Vagina (tissue), 2 donors: ENCODE measurements around the gene C1QTNF1. TPM values are rescaled to one million over a fixed set of nuclear protein-coding genes. Genes with fewer than 3 reads are reported as not detected.

Experiments used
- DNase-seq, 2 donors: peaks; one replicate each; pipeline ENCODE4 v3.0.0-alpha.2; 2017; ENCODE audit errors: extremely low spot score in 2 of 2
- H3K27ac ChIP-seq: fragments of 200-600 bp; sonication (generic); one replicate; pipeline ENCODE4 v1.5.1; 2019
- H3K27me3 ChIP-seq: fragments of 200-600 bp; sonication (generic); one replicate; pipeline ENCODE4 v1.5.1; 2019
- H3K36me3 ChIP-seq, 2 donors: fragments of 200-600 bp; sonication (generic); one replicate each; pipeline ENCODE4 v1.5.1; 2017 to 2019
- H3K4me1 ChIP-seq: fragments of 200-600 bp; sonication (generic); one replicate; pipeline ENCODE4 v1.5.1; 2019
- H3K4me3 ChIP-seq, 2 donors: fragments of 200-600 bp; sonication (generic); 1 replicate in 1 of 2; 2 replicates in 1 of 2; pipeline ENCODE4 v1.5.1; 2016 to 2019
- H3K9me3 ChIP-seq: fragments of 200-600 bp; sonication (generic); one replicate; pipeline ENCODE4 v1.5.1; 2019
- POLR2A ChIP-seq, 2 donors: fragments of 450-650 bp; IDR thresholded peaks; one replicate each; pipeline ENCODE4 v1.6.1; 2017; ENCODE audit warnings: antibody characterized with exemption in 2 of 2, mild to moderate bottlenecking in 2 of 2, moderate library complexity in 2 of 2
- POLR2AphosphoS5 ChIP-seq, 2 donors: sonication (generic); formaldehyde crosslinking; IDR thresholded peaks; one replicate each; pipeline ENCODE4 v1.9.0; 2017; ENCODE audit warnings: antibody characterized with exemption in 2 of 2, mild to moderate bottlenecking in 2 of 2, low read depth in 1 of 2; ENCODE audit not compliant: insufficient read depth in 1 of 2
- intact Hi-C: fragments of 100-400 bp; cut with DNase I; formaldehyde crosslinking; loops from one replicate; pipeline ENCODE4 v1.15.1; 2023
- total RNA-seq: library from RNA; depleted of rRNA; stranded (reverse); fragments of >200 nt; gene quantifications from one replicate; pipeline ENCODE4 v1.2.3, GENCODE V29; 2016
- TF ChIP-seq, protein P1 (sequence below), 3 experiments: fragments of 450-650 bp in 2 of 3; fragments of 200-600 bp in 1 of 3; sonication (generic) in 1 of 3; IDR thresholded peaks; one replicate each; pipeline ENCODE4 v1.5.1; 2017 to 2019; ENCODE audit warnings: antibody characterized with exemption in 3 of 3, mild to moderate bottlenecking in 2 of 3, moderate library complexity in 2 of 3

Gene C1QTNF1
- total RNA-seq, 1 donor from 2014 or later: 30.7 TPM

DNA sequence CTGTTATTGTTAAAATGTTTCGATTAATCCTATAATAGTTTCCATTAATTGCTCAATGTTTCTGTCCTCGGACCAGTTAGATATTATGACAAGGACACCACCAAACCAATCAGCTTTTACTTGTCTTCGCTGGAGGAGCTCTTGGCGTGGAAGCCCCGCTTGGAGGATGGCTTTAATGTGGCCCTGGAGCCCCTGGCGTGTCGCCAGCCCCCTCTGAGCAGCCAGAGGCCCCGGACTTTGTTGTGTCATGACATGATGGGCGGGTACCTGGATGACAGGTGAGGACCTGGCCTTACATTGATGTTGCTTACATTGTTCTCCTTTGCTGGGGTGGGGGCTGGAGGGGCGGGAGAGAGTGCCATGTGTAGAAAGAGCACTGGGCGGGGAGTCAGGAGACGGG, 53.6 kb downstream of the C1QTNF1 start:
- Histone ChIP-seq H3K4me1 (peaks cover 28% of the 10 kb centered on the region), H3K4me3 (no peak overlapping the region), H3K27me3 (no peaks in the 10 kb centered on the region), H3K27ac (no peak overlapping the region), H3K36me3 (peaks cover 0 to 37% of the 10 kb centered on the region in 2 donors), H3K9me3 (no peaks in the 10 kb centered on the region)
- intact Hi-C loops: no loop called here
- TF ChIP-seq, protein P1, sequence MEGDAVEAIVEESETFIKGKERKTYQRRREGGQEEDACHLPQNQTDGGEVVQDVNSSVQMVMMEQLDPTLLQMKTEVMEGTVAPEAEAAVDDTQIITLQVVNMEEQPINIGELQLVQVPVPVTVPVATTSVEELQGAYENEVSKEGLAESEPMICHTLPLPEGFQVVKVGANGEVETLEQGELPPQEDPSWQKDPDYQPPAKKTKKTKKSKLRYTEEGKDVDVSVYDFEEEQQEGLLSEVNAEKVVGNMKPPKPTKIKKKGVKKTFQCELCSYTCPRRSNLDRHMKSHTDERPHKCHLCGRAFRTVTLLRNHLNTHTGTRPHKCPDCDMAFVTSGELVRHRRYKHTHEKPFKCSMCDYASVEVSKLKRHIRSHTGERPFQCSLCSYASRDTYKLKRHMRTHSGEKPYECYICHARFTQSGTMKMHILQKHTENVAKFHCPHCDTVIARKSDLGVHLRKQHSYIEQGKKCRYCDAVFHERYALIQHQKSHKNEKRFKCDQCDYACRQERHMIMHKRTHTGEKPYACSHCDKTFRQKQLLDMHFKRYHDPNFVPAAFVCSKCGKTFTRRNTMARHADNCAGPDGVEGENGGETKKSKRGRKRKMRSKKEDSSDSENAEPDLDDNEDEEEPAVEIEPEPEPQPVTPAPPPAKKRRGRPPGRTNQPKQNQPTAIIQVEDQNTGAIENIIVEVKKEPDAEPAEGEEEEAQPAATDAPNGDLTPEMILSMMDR (IDR thresholded peaks at IDR 0.05): no peak
- TF ChIP-seq POLR2A (IDR thresholded peaks at IDR 0.05): no peak
- no peak for TF ChIP-seq POLR2AphosphoS5 (IDR thresholded peaks at IDR 0.05; ENCODE audit: insufficient read depth in 1 of 2, low read depth in 1 of 2)
- DNase-seq: no peak

DNA sequence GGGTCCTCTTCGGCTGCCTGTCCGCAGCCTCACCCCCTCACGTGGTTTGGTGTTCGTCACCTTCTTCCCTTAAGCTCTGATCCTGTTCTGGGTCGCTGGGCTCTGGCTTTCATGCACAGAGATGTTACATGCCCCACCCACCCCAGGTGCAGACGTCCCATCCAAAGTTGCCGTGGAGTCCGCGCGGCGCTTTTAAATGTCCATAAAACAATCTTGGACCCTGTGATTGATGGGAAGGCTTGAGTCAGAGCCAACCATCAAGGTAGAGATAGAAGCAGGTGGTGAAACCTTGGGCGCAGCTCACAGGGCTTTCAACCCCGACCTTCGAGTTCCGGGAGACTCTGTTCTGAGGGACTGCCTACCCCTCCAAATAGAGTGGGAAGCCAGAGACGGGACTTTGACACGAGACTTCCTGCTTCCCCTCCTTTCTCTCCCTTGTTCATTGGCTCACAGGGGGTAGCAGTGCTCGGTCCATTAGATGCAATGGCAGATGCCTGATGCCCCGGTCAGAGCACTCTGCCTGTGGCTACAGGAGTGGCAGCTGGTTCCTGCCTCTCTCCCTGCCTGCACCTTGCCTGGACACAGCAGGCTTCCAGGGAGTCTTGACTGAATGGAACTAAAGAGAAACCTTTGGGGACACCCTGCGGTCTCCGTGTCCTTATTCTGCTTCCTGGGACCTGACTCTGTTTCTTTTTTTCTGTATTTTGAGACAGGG, 54.7 kb downstream of the C1QTNF1 start:
- no peak for DNase-seq
- Histone ChIP-seq H3K36me3 (peaks cover 0 to 37% of the 10 kb centered on the region in 2 donors), H3K27me3 (no peaks in the 10 kb centered on the region), H3K9me3 (no peaks in the 10 kb centered on the region), H3K27ac (no peak overlapping the region), H3K4me3 (no peak overlapping the region), H3K4me1 (peaks cover 22% of the 10 kb centered on the region)
- TF ChIP-seq POLR2A (IDR thresholded peaks at IDR 0.05) (no peak), POLR2AphosphoS5 (IDR thresholded peaks at IDR 0.05; ENCODE audit: insufficient read depth in 1 of 2, low read depth in 1 of 2) (no peak)
- TF ChIP-seq, protein P1 (IDR thresholded peaks at IDR 0.05): no peak
- intact Hi-C loops: no loop called here

DNA sequence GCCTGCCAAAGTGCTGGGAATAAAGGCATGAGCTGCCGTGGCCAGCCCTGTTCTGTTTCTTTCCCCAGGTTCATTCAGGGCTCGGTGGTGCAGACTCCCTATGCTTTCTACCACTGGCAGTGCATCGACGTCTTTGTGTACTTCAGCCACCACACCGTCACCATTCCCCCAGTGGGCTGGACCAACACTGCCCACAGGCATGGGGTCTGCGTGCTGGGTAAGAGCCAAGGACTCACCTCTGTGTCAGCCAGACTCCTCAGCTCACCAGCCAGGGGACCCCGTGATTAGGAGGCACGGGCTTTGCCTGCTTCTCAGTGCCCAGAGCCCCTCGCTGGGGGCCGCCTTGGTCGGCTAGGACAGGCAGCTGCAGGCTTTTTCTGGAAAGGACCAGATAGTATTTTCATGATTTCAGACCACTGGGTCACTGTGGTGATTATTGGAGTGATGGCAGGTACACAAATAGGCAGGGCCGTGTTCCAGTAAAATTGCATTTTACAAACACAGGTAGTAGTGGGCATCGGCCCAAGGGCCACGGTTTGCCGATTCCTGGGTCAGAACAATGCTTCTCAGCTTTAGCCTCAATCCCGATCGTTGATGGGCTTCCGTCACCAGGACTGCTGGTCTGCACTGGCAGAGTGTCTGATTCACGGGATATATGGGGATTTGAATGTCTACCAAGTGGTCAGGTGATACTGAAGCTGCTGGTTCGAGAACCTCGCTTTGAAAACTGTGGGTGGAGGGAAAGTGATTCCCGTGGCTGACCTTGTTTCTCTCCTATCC, 55.6 kb downstream of the C1QTNF1 start:
- H3K36me3 ChIP-seq: peaks cover 0 to 37% of the 10 kb centered on the region in 2 donors
- TF ChIP-seq POLR2A (IDR thresholded peaks at IDR 0.05) (no peak), POLR2AphosphoS5 (IDR thresholded peaks at IDR 0.05; ENCODE audit: insufficient read depth in 1 of 2, low read depth in 1 of 2) (no peak)
- TF ChIP-seq, protein P1 (IDR thresholded peaks at IDR 0.05): no peak
- intact Hi-C loops: loop anchor here (5.0 kb wide), 1 partner anchor 32 kb away; no protein-coding TSS in a partner anchor

DNA sequence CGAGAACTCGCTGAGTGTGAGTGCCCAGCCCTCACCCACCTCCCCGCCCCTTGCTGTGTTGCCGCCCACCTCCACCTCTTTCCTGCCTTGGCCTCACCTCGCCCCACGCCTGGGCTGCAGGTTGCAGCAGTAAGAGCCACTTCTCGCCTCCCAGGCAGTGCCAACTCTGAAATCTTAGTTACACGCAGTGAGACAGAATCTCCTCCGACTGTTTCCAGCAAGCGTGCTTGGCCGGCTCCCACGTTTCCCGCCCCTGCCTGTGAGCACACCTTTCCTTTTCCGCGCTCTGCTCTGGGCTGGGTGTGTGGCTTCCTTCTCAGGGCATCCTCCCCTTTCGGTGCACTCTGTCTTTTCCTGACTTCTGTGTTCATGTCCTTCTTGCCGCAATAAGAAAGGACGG, 56.4 kb downstream of the C1QTNF1 start:
- no peak for TF ChIP-seq POLR2A (IDR thresholded peaks at IDR 0.05)
- TF ChIP-seq, protein P1 (IDR thresholded peaks at IDR 0.05): no peak
- no peak for TF ChIP-seq POLR2AphosphoS5 (IDR thresholded peaks at IDR 0.05; ENCODE audit: insufficient read depth in 1 of 2, low read depth in 1 of 2)
- H3K4me3 ChIP-seq: no peak overlapping the region
- H3K9me3 ChIP-seq: no peaks in the 10 kb centered on the region
- H3K27ac ChIP-seq: no peak overlapping the region
- peaks cover 11% of the 10 kb centered on the region for H3K4me1 ChIP-seq
- no peak for DNase-seq
- intact Hi-C loops: loop anchor here (5.0 kb wide), 1 partner anchor 33 kb away; no protein-coding TSS in a partner anchor
- H3K27me3 ChIP-seq: no peaks in the 10 kb centered on the region
- peaks cover 0 to 45% of the 10 kb centered on the region in 2 donors for H3K36me3 ChIP-seq

More for the DNA sequence above, 55.6 kb downstream of the C1QTNF1 start:
- no peak for DNase-seq
- Histone ChIP-seq H3K4me1 (peaks cover 13% of the 10 kb centered on the region), H3K27ac (no peak overlapping the region), H3K27me3 (no peaks in the 10 kb centered on the region), H3K4me3 (no peak overlapping the region), H3K9me3 (no peaks in the 10 kb centered on the region)
